HepG2 (cell line): ENCODE results near the gene AKT2. TPM values are rescaled to one million over a fixed set of nuclear protein-coding genes. Genes with fewer than 3 reads are reported as not detected.

Experiments
- ATAC-seq: fragments of 200-7000 bp; cut with Tn5 transposase; 3 replicates; pipeline ENCODE4 v1.9.1; 2020; ENCODE audit warnings: mild to moderate bottlenecking, moderate library complexity
- BruUV-seq: library from RNA; stranded (reverse); fragments of 400-500 nt; replicated peaks from 2 replicates; lab custom pipeline; 2021; lab: Mats Ljungman, UMichigan
- CTCF ChIA-PET: fragments of 300-600 bp; formaldehyde crosslinking; extraction: SDS; loops from one replicate; lab custom pipeline; 2021; ENCODE audit warnings: low total read pairs, inconsistent platforms, low intra/inter-chr PET ratio; lab: Yijun Ruan, JAX
- POLR2A ChIA-PET: fragments of 350-600 bp; sonication (Branson Sonifier 250); formaldehyde crosslinking; loops from one replicate; lab custom pipeline; 2020; ENCODE audit warnings: antibody characterized with exemption, inconsistent platforms; lab: Yijun Ruan, JAX
- DNase-seq: peaks from one replicate; pipeline ENCODE4 v3.0.0-alpha.2; 2015; ENCODE audit warnings: low spot score
- FAIRE-seq: peaks from 3 replicates; lab custom pipeline; 2011; peaks lifted over from hg19 to GRCh38; lab: Jason Lieb, UNC
- H2AFZ ChIP-seq: one replicate; pipeline ENCODE4 v1.6.1; 2011; ENCODE audit warnings: low read length, inconsistent platforms
- H3K27ac ChIP-seq: fragments of 300-600 bp; 3 replicates; pipeline ENCODE4 v1.8.0; 2011; ENCODE audit warnings: mixed run types, mild to moderate bottlenecking, mixed read lengths, low read length, inconsistent platforms; ENCODE audit not compliant: insufficient read depth; ENCODE audit errors: extremely low read length
- H3K27me3 ChIP-seq, 2 experiments: fragments of 200-600 bp in 1 of 2; 2 replicates in 1 of 2; 3 replicates in 1 of 2; pipeline versions ENCODE4 v1.6.0 to v1.8.0; 2011; ENCODE audit warnings: low read length in 2 of 2, mild to moderate bottlenecking in 2 of 2, moderate library complexity in 2 of 2, inconsistent platforms in 1 of 2; ENCODE audit not compliant: insufficient read depth in 2 of 2, control insufficient read depth in 1 of 2
- H3K36me3 ChIP-seq, 2 experiments: fragments of 200-600 bp in 1 of 2; replicated peaks in 1 of 2; 2 replicates in 1 of 2; 3 replicates in 1 of 2; pipeline versions ENCODE4 v1.5.1 to v1.8.0; 2011; ENCODE audit warnings: low read length in 2 of 2, inconsistent platforms in 1 of 2; ENCODE audit not compliant: insufficient read depth in 2 of 2, control insufficient read depth in 1 of 2
- H3K4me1 ChIP-seq: 2 replicates; pipeline ENCODE4 v1.5.1; 2012; ENCODE audit warnings: low read length, inconsistent platforms; ENCODE audit not compliant: insufficient read depth
- H3K4me2 ChIP-seq: 2 replicates; pipeline ENCODE4 v1.6.0; 2011; ENCODE audit warnings: low read depth, low read length, inconsistent platforms
- H3K4me3 ChIP-seq, 3 experiments: fragments of 200-600 bp in 1 of 3; sonication (generic), shearing (Covaris generic) in 1 of 3; replicated peaks in 1 of 3; 2 replicates each; pipeline ENCODE4 v1.5.1; 2011 to 2016; ENCODE audit warnings: low read length in 3 of 3, inconsistent platforms in 2 of 3, low read depth in 2 of 3, mild to moderate bottlenecking in 2 of 3, control low read depth in 1 of 3, mixed read lengths in 1 of 3; ENCODE audit not compliant: insufficient read depth in 1 of 3
- H3K79me2 ChIP-seq: one replicate; pipeline ENCODE4 v1.6.1; 2011; ENCODE audit warnings: low read length, inconsistent platforms; ENCODE audit not compliant: insufficient read depth
- H3K9ac ChIP-seq: 2 replicates; pipeline ENCODE4 v1.6.0; 2011; ENCODE audit warnings: mild to moderate bottlenecking, low read depth, low read length, inconsistent platforms; ENCODE audit not compliant: insufficient read depth
- H3K9me3 ChIP-seq: 2 replicates; pipeline ENCODE4 v1.5.1; 2012; ENCODE audit warnings: mild to moderate bottlenecking, low read length
- H4K20me1 ChIP-seq: 2 replicates; pipeline ENCODE4 v1.6.0; 2011; ENCODE audit warnings: inconsistent platforms, mild to moderate bottlenecking, low read length, moderate library complexity; ENCODE audit not compliant: insufficient read depth
- AGO2 ChIP-seq: fragments of 200-400 bp; formaldehyde crosslinking; optimal IDR thresholded peaks from 2 replicates; pipeline ENCODE3; 2017; ENCODE audit warnings: mild to moderate bottlenecking, low read depth, low read length, moderate library complexity
- LCORL ChIP-seq, 2 experiments: fragments of 450-650 bp in 1 of 2; sonication (generic) in 1 of 2; formaldehyde crosslinking in 1 of 2; IDR thresholded peaks; 2 replicates each; pipeline versions ENCODE4 v1.5.0 to v1.6.1; 2017 to 2020; ENCODE audit warnings: antibody characterized with exemption in 1 of 2, missing genetic modification reagents in 1 of 2
- NCOA1 ChIP-seq: sonication (generic); formaldehyde crosslinking; IDR thresholded peaks from 2 replicates; pipeline ENCODE4 v1.9.0; 2021; ENCODE audit warnings: missing genetic modification reagents
- ZEB1 ChIP-seq: IDR thresholded peaks from 2 replicates; pipeline ENCODE4 v1.6.1; 2012; ENCODE audit warnings: mild to moderate bottlenecking, low read depth, inconsistent platforms; ENCODE audit not compliant: insufficient replicate concordance
- ZFP36L2 ChIP-seq: sonication (generic); formaldehyde crosslinking; IDR thresholded peaks from 2 replicates; pipeline ENCODE4 v1.4.0; 2020; ENCODE audit warnings: missing genetic modification reagents
- ZMYM3 ChIP-seq: sonication (generic); formaldehyde crosslinking; IDR thresholded peaks from 2 replicates; pipeline ENCODE4 v1.5.1; 2020; ENCODE audit warnings: mild to moderate bottlenecking, missing genetic modification reagents
- WGBS: methylation state at CpG from one replicate; pipeline ENCODE4 v1.1.6; 2017; ENCODE audit warnings: low lambda C conversion rate; 5-methylcytosine and 5-hydroxymethylcytosine counted together
- in situ Hi-C: cut with HindIII; loops from 2 replicates; pipeline ENCODE4 v1.10.0; 2017; ENCODE audit warnings: low pct_unique_long_range_greater_than_20kb; ENCODE audit not compliant: extremely low pct_ligation_motif_present
- intact Hi-C: fragments of 100-400 bp; cut with micrococcal nuclease; formaldehyde crosslinking; loops from one replicate; pipeline ENCODE4 v1.10.0; 2022; ENCODE audit not compliant: unreplicated experiment
- polyA plus RNA-seq, 8 experiments: library from polyadenylated mRNA; depleted of rRNA in 3 of 8; stranded (reverse) in 7 of 8; unstranded in 1 of 8; fragments of >200 nt; fragmentation: Illumina TruSeq in 4 of 8; extraction: Trizol in 4 of 8; gene quantifications; 2 replicates each; pipeline versions ENCODE4 v1.2.1 to v1.2.3, GENCODE V29; 2011 to 2016; ENCODE audit warnings: low read depth in 4 of 8, missing spikeins in 1 of 8, mixed read lengths in 1 of 8; ENCODE audit not compliant: insufficient read depth in 1 of 8
- total RNA-seq, 5 experiments: library from RNA; depleted of rRNA; stranded (reverse); fragments of >200 nt; fragmentation: Illumina TruSeq; extraction: Trizol; gene quantifications; 2 replicates each; pipeline ENCODE4 v1.2.3, GENCODE V29; 2016; ENCODE audit warnings: low read depth in 1 of 5
- TF ChIP-seq, protein P1 (sequence below): sonication (generic); formaldehyde crosslinking; IDR thresholded peaks from 2 replicates; pipeline ENCODE4 v1.4.0; 2020; ENCODE audit warnings: missing genetic modification reagents
- TF ChIP-seq, protein P2 (sequence below): sonication (generic); formaldehyde crosslinking; IDR thresholded peaks from 2 replicates; pipeline ENCODE4 v1.5.0; 2020; ENCODE audit warnings: missing genetic modification reagents
- TF ChIP-seq, protein P3 (sequence below): sonication (generic); formaldehyde crosslinking; IDR thresholded peaks from 2 replicates; pipeline ENCODE4 v1.4.0; 2020; ENCODE audit warnings: mild to moderate bottlenecking, low read depth, missing genetic modification reagents

Gene AKT2
- total and polyA plus RNA-seq, 2 of the 13 experiments (the other 11 are each of a cell fraction or from before 2014, with no cell fraction given) = 82.1 to 173 TPM

DNA sequence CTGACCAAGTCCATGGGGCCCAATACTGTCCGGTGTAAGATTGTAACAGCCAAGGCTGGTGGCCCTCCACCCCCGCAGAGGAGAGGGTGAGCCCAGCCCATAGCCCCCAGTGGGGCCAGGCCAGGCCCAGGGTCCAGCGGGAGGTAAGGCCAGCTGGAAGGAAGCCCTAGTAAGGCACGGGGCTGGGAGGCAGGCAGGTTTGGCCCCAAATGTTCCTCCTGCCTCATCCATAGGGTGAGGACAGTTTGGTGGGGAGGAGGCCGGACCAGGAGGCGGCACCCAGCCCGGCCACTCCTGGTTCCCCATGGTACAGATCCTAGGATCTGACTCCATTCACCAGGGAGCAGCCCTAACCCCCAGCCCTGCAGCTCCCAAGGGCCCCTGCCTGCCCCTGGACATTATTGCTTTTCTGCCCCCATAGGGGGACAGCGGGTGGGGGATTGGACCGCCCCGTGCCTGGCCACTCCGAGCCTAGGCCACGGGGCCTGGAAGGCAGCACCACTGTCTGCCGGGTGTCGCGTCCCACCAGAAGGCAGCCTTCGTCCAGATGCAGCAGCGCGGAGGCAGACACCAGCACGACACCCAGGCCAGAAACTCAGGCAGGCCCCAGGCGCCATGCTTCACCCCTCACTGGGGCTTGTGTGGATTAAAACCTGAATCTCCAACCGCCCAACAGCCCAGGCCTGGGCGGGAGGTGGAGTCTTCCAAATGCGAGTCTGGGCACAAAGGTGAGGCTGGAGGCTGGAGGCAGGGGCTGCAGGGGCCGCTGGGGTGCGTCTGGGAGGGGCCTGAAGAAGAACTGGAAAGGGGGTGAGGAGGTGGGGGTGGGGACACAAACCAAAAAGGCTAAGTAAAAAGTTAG, 52.0 kb downstream of the AKT2 start:
- ChIA-PET POLR2A (interaction anchor here (1.7 to 2.7 kb wide), 2 partner anchors 21 to 49 kb away, joined by 7 to 25 read pairs; no protein-coding TSS in a partner anchor), CTCF (no interaction called here)
- Histone ChIP-seq H4K20me1 (no peaks in the 10 kb centered on the region), H3K4me2 (no peak overlapping the region), H3K27me3 (no peaks in the 10 kb centered on the region), H3K4me3 (no peak overlapping the region), H2AFZ (no peak overlapping the region), H3K4me1 (peaks cover 49% of the 10 kb centered on the region), H3K27ac (peak overlapping the region; percentile 83), H3K9ac (no peak overlapping the region; the same call in 1 of the 2 replicates), H3K79me2 (no peaks in the 10 kb centered on the region), H3K9me3 (no peaks in the 10 kb centered on the region), H3K36me3 (peaks cover 22 to 27% of the 10 kb centered on the region in 2 experiments; a peak in 4 of 5 replicates)
- in situ Hi-C loops (no loop called here), intact Hi-C loops (no loop called here)
- TF ChIP-seq NCOA1 (no peak), ZEB1 (no peak), LCORL (IDR thresholded peaks at IDR 0.05) (no peak), LCORL (CRISPR knock-in tag; IDR thresholded peaks at IDR 0.05) (no peak), ZMYM3 (no peak), ZFP36L2 (CRISPR knock-in tag) (no peak), AGO2 (peak; percentile 8)
- TF ChIP-seq, protein P1, sequence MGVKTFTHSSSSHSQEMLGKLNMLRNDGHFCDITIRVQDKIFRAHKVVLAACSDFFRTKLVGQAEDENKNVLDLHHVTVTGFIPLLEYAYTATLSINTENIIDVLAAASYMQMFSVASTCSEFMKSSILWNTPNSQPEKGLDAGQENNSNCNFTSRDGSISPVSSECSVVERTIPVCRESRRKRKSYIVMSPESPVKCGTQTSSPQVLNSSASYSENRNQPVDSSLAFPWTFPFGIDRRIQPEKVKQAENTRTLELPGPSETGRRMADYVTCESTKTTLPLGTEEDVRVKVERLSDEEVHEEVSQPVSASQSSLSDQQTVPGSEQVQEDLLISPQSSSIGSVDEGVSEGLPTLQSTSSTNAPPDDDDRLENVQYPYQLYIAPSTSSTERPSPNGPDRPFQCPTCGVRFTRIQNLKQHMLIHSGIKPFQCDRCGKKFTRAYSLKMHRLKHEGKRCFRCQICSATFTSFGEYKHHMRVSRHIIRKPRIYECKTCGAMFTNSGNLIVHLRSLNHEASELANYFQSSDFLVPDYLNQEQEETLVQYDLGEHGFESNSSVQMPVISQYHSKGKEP = no peak
- TF ChIP-seq, protein P2, sequence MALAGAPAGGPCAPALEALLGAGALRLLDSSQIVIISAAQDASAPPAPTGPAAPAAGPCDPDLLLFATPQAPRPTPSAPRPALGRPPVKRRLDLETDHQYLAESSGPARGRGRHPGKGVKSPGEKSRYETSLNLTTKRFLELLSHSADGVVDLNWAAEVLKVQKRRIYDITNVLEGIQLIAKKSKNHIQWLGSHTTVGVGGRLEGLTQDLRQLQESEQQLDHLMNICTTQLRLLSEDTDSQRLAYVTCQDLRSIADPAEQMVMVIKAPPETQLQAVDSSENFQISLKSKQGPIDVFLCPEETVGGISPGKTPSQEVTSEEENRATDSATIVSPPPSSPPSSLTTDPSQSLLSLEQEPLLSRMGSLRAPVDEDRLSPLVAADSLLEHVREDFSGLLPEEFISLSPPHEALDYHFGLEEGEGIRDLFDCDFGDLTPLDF (CRISPR knock-in tag) = no peak
- TF ChIP-seq, protein P3, sequence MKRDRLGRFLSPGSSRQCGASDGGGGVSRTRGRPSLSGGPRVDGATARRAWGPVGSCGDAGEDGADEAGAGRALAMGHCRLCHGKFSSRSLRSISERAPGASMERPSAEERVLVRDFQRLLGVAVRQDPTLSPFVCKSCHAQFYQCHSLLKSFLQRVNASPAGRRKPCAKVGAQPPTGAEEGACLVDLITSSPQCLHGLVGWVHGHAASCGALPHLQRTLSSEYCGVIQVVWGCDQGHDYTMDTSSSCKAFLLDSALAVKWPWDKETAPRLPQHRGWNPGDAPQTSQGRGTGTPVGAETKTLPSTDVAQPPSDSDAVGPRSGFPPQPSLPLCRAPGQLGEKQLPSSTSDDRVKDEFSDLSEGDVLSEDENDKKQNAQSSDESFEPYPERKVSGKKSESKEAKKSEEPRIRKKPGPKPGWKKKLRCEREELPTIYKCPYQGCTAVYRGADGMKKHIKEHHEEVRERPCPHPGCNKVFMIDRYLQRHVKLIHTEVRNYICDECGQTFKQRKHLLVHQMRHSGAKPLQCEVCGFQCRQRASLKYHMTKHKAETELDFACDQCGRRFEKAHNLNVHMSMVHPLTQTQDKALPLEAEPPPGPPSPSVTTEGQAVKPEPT = no peak
- FAIRE-seq (no peak), ATAC-seq (peak; percentile 2; the same call in 2 of the 3 replicates), DNase-seq (no peak)
- no TSS peak for BruUV-seq
- WGBS = 98% methylated on average over 18 of the region's 25 CpGs
